COR-L47 (cell line): Measurements from ENCODE around the gene GALNT17.
A peak's percentile ranks its signal among the peaks of the same experiment; 100 is the strongest.
"Not testable (repeated sequence)": the region's sequence is repeated elsewhere in the genome, so short reads cannot be mapped to it uniquely, and the experiment has no call there.

ENCODE experiments used
- DNase-seq: peaks from one replicate; lab custom pipeline; 2025; lab: John Stamatoyannopoulos, UW

Gene GALNT17

GRCh38 chr7:71236230-71237105 is 104.5 kb downstream of the GALNT17 start:
- DNase-seq: peak; percentile 2

GRCh38 chr7:71237945-71238344 is 106.0 kb downstream of the GALNT17 start:
- no peak for DNase-seq

- DNase-seq: no peak
These were observed 106.8 kb downstream of the GALNT17 start for GRCh38 chr7:71238581-71239295.

GRCh38 chr7:71239586-71240268 is 107.8 kb downstream of the GALNT17 start:
- DNase-seq: no peak

GRCh38 chr7:71243736-71244410 is 111.9 kb downstream of the GALNT17 start:
- DNase-seq: no peak

GRCh38 chr7:71245038-71245437 is 113.1 kb downstream of the GALNT17 start:
- DNase-seq: no peak

- DNase-seq: no peak
These were observed 119.8 kb downstream of the GALNT17 start for GRCh38 chr7:71251706-71252105.

- no peak for DNase-seq
These were observed 122.8 kb downstream of the GALNT17 start for GRCh38 chr7:71254751-71255150.

GRCh38 chr7:71255537-71256178 is 123.7 kb downstream of the GALNT17 start:
- no peak for DNase-seq

- DNase-seq: no peak
These were observed 129.1 kb downstream of the GALNT17 start for GRCh38 chr7:71261066-71261465.

- DNase-seq: not testable (repeated sequence)
These were observed 130.9 kb downstream of the GALNT17 start for GRCh38 chr7:71262834-71263233.

- DNase-seq: no peak
These were observed 132.1 kb downstream of the GALNT17 start for GRCh38 chr7:71264005-71264404.

GRCh38 chr7:71266912-71267311 is 135.0 kb downstream of the GALNT17 start:
- no peak for DNase-seq

- no peak for DNase-seq
These were observed 136.0 kb downstream of the GALNT17 start for GRCh38 chr7:71267734-71268469.

GRCh38 chr7:71270558-71270957 is 138.6 kb downstream of the GALNT17 start:
- no peak for DNase-seq

- DNase-seq: no peak
These were observed 139.3 kb downstream of the GALNT17 start for GRCh38 chr7:71271203-71271602.

- DNase-seq: no peak
These were observed 140.9 kb downstream of the GALNT17 start for GRCh38 chr7:71272509-71273490.

GRCh38 chr7:71278257-71278656 is 146.3 kb downstream of the GALNT17 start:
- DNase-seq: no peak

- no peak for DNase-seq
These were observed 149.3 kb downstream of the GALNT17 start for GRCh38 chr7:71281261-71281660.

- DNase-seq: no peak
These were observed 151.9 kb downstream of the GALNT17 start for GRCh38 chr7:71283802-71284201.
